HL-60 (cell line): ENCODE results near the gene SLC35C1.

Experiments
- POLR2AphosphoS5 ChIP-seq: IDR thresholded peaks from 2 replicates; pipeline ENCODE4 v1.6.1; 2012; ENCODE audit warnings: low read depth
- TF ChIP-seq, protein P1 (sequence below): IDR thresholded peaks from one replicate; pipeline ENCODE4 v1.5.1; 2011; ENCODE audit warnings: low read length, control low read depth, inconsistent platforms; ENCODE audit not compliant: insufficient read depth

DNA sequence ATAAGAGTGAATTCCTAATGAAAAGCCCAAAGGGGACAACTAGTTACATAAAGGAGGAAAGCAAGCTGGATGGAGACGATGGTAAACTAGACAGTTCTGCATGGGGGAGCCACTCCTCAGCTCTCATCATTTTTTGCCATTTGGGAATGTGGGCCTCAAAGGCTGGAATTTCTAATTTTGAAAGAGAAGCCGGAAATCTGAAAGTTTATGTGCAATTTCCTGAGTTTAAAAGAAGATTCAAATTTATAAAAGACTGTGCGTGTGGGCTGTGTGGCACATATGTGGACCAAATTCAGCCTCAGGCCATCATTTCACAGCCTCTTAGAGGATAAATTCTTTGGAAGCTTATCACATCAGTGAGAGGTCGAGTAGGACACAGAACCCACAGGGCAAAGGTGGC, 24.0 kb downstream of the SLC35C1 start:
- TF ChIP-seq, protein P1, sequence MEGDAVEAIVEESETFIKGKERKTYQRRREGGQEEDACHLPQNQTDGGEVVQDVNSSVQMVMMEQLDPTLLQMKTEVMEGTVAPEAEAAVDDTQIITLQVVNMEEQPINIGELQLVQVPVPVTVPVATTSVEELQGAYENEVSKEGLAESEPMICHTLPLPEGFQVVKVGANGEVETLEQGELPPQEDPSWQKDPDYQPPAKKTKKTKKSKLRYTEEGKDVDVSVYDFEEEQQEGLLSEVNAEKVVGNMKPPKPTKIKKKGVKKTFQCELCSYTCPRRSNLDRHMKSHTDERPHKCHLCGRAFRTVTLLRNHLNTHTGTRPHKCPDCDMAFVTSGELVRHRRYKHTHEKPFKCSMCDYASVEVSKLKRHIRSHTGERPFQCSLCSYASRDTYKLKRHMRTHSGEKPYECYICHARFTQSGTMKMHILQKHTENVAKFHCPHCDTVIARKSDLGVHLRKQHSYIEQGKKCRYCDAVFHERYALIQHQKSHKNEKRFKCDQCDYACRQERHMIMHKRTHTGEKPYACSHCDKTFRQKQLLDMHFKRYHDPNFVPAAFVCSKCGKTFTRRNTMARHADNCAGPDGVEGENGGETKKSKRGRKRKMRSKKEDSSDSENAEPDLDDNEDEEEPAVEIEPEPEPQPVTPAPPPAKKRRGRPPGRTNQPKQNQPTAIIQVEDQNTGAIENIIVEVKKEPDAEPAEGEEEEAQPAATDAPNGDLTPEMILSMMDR = no peak
- no peak for TF ChIP-seq POLR2AphosphoS5
